Activated CD4-positive, alpha-beta memory T cell treated with anti-CD3 and anti-CD28 coated beads for 36 hours (primary cell): ENCODE data around the gene MRPS25. TPM values are rescaled to one million over a fixed set of nuclear protein-coding genes. Genes with fewer than 3 reads are reported as not detected.

ENCODE experiments used
- CTCF ChIA-PET: fragments of 350-600 bp; sonication (Branson Sonifier 250); formaldehyde crosslinking; loops from one replicate; lab custom pipeline; 2021; ENCODE audit warnings: antibody characterized with exemption, inconsistent platforms; lab: Charles Lee
- POLR2A ChIA-PET: fragments of 350-600 bp; sonication (Branson Sonifier 250); formaldehyde crosslinking; loops from one replicate; lab custom pipeline; 2021; ENCODE audit warnings: antibody characterized with exemption; lab: Charles Lee
- DNase-seq: peaks from one replicate; pipeline ENCODE4 v3.0.0-alpha.2; 2020
- H3K27ac Mint-ChIP-seq: one replicate; pipeline ENCODE4 v1.8.0; 2021; ENCODE audit warnings: mixed read lengths
- H3K27me3 Mint-ChIP-seq: one replicate; pipeline ENCODE4 v1.8.0; 2021; ENCODE audit warnings: mixed read lengths
- H3K36me3 Mint-ChIP-seq: one replicate; pipeline ENCODE4 v1.8.0; 2021; ENCODE audit warnings: mixed read lengths
- H3K4me1 Mint-ChIP-seq: one replicate; pipeline ENCODE4 v1.8.0; 2021; ENCODE audit warnings: low read depth, mixed read lengths
- H3K4me3 Mint-ChIP-seq: one replicate; pipeline ENCODE4 v1.8.0; 2021; ENCODE audit warnings: mild to moderate bottlenecking, mixed read lengths
- H3K9me3 Mint-ChIP-seq: one replicate; pipeline ENCODE4 v1.8.0; 2021; ENCODE audit warnings: mixed read lengths
- intact Hi-C: fragments of 100-400 bp; cut with micrococcal nuclease; formaldehyde crosslinking; loops from one replicate; pipeline ENCODE4 v1.15.1; 2023
- total RNA-seq, 2 experiments: library from RNA; stranded (reverse); gene quantifications; one replicate each; pipeline ENCODE4 v1.2.3, GENCODE V29; 2021

Gene MRPS25
- total RNA-seq, 2 experiments from 2014 or later: 53.8 to 58.5 TPM

DNA sequence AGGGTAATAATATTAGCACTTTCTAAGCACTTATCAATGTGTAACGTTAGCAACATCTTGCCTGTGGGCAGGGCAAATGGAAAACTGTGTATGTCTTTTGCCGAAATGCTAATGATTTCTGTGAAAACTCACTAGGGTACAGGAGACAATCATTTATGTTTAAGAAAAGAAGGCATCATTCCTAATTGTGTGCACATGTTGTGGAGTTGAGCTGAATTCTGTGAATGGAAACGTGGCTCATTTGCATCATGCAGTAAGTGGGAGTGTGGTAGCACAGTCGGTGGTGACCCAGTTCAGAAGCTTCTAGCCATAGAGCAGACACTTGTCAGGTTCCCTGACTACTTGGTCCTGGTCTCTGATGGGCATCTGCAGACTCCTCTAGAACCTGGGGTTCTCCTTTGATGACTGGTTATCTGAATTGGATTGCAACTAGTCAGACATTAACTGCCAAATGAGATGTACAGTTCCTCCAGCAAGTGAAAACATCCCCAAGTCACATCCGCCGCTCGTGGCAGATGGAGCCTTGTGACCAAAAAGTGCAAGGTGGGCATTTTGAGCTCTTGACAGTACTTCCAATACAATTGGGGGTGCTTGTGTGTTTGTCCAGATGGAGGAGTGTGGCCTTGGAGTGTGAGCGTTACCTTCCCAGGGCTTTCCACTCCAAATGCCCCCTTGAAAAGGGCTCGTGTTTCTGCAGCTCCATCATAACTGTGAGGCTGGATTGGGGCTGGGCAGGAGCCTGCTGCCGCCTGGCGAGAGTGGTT lies 21.5 kb downstream of the MRPS25 start:
- H3K4me3 Mint-ChIP-seq: no peak overlapping the region
- H3K4me1 Mint-ChIP-seq: peaks cover 33% of the 10 kb centered on the region
- POLR2A ChIA-PET: no interaction called here
- DNase-seq: no peak
- H3K27ac Mint-ChIP-seq: peak overlapping the region; percentile 15
- intact Hi-C loops: loop anchor here (5.0 kb wide), 1 partner anchor 56 kb away; no protein-coding TSS in a partner anchor
- H3K27me3 Mint-ChIP-seq: no peaks in the 10 kb centered on the region
- CTCF ChIA-PET: no interaction called here
- peaks cover 46% of the 10 kb centered on the region for H3K36me3 Mint-ChIP-seq
- H3K9me3 Mint-ChIP-seq: no peaks in the 10 kb centered on the region

DNA sequence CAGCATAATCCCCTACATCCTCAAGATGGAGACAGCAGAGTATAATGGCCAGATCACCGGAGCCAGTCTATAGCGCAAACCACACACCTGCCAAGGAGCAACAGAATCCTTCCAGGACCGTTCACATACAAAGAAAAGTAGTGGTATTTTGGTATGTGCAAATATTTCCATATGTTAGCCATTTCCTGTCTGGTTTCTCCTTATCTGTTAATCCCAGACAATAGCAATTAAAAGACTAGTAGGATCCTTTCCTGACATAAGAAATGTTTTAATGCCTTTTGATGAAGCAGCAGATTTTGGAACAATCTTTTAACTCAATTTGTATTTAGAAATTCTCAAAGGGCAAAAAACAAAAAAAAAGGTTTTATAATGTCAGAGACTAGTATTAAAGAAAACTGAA lies 22.2 kb downstream of the MRPS25 start:
- H3K27ac Mint-ChIP-seq: peak overlapping the region; percentile 35
- no peak for DNase-seq
- intact Hi-C loops: loop anchor here (5.0 kb wide), 1 partner anchor 56 kb away; no protein-coding TSS in a partner anchor
- no peaks in the 10 kb centered on the region for H3K27me3 Mint-ChIP-seq
- peaks cover 33% of the 10 kb centered on the region for H3K4me1 Mint-ChIP-seq
- H3K4me3 Mint-ChIP-seq: no peak overlapping the region
- ChIA-PET CTCF (no interaction called here), POLR2A (no interaction called here)
- peaks cover 49% of the 10 kb centered on the region for H3K36me3 Mint-ChIP-seq
- H3K9me3 Mint-ChIP-seq: no peaks in the 10 kb centered on the region

DNA sequence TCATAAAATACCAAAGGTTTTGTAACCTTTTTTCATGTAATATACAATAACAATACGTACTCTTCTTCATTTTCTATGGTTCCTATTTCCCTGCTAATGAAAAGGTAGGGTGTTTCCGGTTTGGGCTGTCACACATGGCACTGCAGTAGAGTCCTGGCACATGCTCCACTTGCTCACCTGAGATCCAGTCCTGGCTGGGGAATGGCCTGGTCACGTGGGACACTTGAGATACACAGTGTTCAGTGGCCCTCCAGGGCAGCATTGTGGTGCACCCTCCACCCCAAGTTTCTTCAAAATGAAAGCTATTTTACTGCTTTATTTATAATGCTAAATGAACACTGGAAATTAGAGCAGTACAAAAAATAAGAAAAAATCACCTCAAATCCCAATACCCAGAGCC lies 23.2 kb downstream of the MRPS25 start:
- Mint-ChIP-seq H3K27me3 (no peaks in the 10 kb centered on the region), H3K9me3 (no peaks in the 10 kb centered on the region), H3K36me3 (peaks cover 51% of the 10 kb centered on the region), H3K27ac (no peak overlapping the region), H3K4me1 (peaks cover 33% of the 10 kb centered on the region), H3K4me3 (no peak overlapping the region)
- ChIA-PET CTCF (no interaction called here), POLR2A (no interaction called here)
- intact Hi-C loops: loop anchor here (5.0 kb wide), 1 partner anchor 55 kb away; no protein-coding TSS in a partner anchor
- no peak for DNase-seq

DNA sequence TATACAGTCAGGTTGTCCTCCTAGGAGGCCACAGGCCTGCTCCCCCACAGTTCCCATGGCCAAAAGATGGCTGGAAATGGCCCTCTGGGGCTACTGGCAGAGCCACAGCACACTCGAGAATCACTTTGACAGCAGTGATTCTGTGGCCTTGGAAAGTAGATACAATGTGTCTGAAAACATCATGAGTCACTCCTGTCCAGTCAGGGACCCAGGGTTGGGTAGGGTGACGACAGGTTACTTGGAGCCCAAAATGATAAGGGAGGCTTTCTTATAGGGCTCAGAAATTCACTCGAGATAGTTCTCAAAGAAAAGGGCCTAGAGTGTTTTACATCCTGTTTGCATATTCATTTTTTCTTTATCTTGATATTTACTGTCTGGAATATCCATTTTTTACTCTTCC lies 24.3 kb downstream of the MRPS25 start:
- Mint-ChIP-seq H3K36me3 (peaks cover 44% of the 10 kb centered on the region), H3K4me3 (no peak overlapping the region)

DNA sequence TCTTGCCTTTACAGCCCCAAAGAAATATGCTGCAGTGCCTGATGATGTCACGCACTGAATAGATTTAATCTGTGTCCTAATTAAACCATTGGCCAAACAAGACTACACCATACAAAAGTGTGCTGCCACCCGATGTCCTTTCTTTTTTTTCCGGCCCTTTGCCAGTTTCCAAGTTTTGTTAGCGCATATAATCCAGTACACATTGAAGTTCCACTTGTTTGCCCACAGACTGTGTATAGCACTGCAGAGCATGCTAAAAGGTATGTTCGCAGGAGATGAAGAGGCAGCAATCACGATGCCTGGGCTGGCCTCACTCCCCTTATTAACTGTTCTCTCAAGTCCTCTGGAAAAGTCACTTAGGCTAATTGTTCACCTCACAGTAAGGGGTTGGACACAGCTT lies 26.8 kb downstream of the MRPS25 start:
- H3K27me3 Mint-ChIP-seq: no peaks in the 10 kb centered on the region
- ChIA-PET POLR2A (no interaction called here), CTCF (no interaction called here)
- no peak for DNase-seq
- intact Hi-C loops: no loop called here
- no peak overlapping the region for H3K4me3 Mint-ChIP-seq
- no peaks in the 10 kb centered on the region for H3K9me3 Mint-ChIP-seq
- no peak overlapping the region for H3K27ac Mint-ChIP-seq
- peaks cover 9% of the 10 kb centered on the region for H3K4me1 Mint-ChIP-seq
- peaks cover 35% of the 10 kb centered on the region for H3K36me3 Mint-ChIP-seq

More for the DNA sequence above, 24.3 kb downstream of the MRPS25 start:
- H3K9me3 Mint-ChIP-seq: no peaks in the 10 kb centered on the region
- peaks cover 31% of the 10 kb centered on the region for H3K4me1 Mint-ChIP-seq
- ChIA-PET POLR2A (no interaction called here), CTCF (no interaction called here)
- no peaks in the 10 kb centered on the region for H3K27me3 Mint-ChIP-seq
- peak overlapping the region; percentile 45 for H3K27ac Mint-ChIP-seq
- DNase-seq: no peak
- intact Hi-C loops: loop anchor here (5.0 kb wide), 1 partner anchor 54 kb away; no protein-coding TSS in a partner anchor

DNA sequence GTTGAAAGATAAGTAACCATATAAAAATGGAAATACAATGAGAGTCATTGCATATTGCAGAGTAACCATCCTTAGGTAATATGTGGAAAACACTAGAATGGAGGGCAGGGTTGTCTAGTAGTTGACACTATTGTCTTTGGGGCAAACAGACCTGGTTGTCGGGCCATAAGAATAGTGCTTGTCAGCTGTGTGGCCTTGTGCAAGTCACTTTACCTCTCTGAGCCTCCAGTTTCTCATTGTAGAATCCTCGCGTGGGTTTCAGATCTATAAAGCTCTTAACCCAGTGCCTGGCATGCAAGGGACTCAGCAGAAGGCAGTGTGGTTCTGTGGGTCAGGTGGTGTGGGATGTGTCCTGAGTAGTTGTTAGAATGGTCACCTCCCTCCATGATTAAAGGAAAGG lies 32.0 kb downstream of the MRPS25 start:
- no peaks in the 10 kb centered on the region for H3K9me3 Mint-ChIP-seq
- no peaks in the 10 kb centered on the region for H3K4me1 Mint-ChIP-seq
- CTCF ChIA-PET: no interaction called here
- peak overlapping the region; percentile 54 for H3K27ac Mint-ChIP-seq
- POLR2A ChIA-PET: no interaction called here
- no peak overlapping the region for H3K4me3 Mint-ChIP-seq
- peaks cover 42% of the 10 kb centered on the region for H3K36me3 Mint-ChIP-seq
- H3K27me3 Mint-ChIP-seq: no peaks in the 10 kb centered on the region
- intact Hi-C loops: no loop called here
- DNase-seq: no peak

DNA sequence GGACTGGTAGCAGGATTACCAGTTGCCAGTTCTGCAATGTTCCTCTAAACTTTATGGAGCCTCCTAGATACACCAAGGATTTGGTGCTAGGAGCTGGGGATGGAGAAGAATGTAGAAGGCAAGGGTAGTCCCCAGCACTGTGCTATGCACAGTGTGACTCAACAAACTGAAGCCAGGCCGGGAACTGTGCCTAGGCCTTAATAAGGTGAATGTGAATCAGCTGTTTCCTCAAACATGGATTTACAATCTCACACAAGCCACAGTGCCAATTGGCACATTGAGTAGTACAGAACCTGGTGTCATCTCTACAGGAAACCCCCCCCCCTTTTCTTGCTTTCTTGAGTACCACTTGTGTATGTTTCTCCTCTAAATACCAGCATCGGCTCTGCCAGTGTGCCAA lies 32.5 kb downstream of the MRPS25 start:
- Mint-ChIP-seq H3K9me3 (no peaks in the 10 kb centered on the region), H3K27me3 (no peaks in the 10 kb centered on the region), H3K36me3 (peaks cover 40% of the 10 kb centered on the region), H3K27ac (peak overlapping the region; percentile 54), H3K4me1 (no peaks in the 10 kb centered on the region), H3K4me3 (no peak overlapping the region)
- intact Hi-C loops: no loop called here
- ChIA-PET POLR2A (no interaction called here), CTCF (no interaction called here)
- no peak for DNase-seq

DNA sequence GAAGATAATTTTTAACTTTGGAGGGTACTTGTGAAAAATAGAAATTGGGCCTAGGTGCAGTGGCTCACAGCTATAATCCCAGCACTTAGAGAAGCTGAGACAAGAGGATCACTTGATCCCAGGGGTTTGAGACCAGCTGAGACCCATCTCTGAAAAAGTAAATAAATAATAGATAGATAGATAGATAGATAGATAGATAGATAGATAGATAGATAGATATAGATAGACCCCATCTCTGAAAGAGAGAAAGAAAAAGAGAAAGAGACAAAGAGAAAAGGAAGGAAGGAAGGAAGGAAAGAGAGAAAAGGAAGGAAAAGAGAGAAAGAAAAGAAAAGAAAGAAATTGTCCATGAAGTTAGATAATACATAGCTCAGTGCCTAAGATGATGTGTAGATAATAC lies 35.5 kb downstream of the MRPS25 start:
- Mint-ChIP-seq H3K36me3 (peaks cover 43% of the 10 kb centered on the region), H3K9me3 (no peaks in the 10 kb centered on the region), H3K27ac (no peak overlapping the region), H3K27me3 (no peaks in the 10 kb centered on the region), H3K4me3 (no peak overlapping the region), H3K4me1 (no peaks in the 10 kb centered on the region)
- intact Hi-C loops: no loop called here
- no peak for DNase-seq
- CTCF ChIA-PET: interaction anchor here (0.6 to 1.8 kb wide), 4 partner anchors 22 to 255 kb away, joined by 3 to 8 read pairs (median 4); no protein-coding TSS in a partner anchor
- POLR2A ChIA-PET: no interaction called here

DNA sequence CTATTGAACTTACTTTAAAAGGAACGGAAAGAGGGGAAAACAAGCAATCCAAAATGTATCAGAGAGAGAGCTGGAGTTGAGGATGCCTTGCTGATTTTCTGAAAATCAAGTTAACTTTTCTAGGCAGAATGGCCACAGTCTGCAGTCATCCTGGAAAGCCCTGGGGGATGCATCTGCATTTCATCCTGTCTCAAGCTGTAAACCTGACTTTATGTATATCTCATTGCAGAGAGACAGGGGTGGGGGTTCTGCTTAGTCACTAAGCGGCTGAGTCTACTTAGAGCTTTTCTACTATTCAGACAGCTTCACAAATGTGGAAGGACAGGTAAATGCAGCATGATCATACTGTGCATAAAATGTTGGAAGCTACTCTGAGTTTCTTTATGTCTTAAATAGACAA lies 41.4 kb downstream of the MRPS25 start:
- intact Hi-C loops: no loop called here

DNA sequence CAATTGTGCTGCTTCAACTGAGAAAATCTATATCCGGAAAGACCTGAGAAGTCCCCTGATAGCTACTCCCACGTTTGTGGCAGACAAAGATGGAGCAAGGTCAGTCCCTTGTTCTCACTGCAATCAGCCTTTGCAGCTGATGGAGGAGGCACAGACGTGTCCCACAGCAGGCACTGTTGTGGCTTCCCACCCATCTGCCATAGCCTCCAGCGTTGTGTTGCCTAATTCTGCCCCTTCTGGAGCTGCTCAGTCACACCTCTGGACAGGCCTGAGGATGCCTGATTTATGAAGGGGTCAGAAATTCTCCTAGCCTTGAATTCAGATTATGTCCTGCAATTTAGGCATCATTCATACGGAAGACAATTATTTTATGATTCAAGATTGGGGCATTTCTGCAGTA lies 41.9 kb downstream of the MRPS25 start:
- POLR2A ChIA-PET: no interaction called here
- Mint-ChIP-seq H3K36me3 (peaks cover 41% of the 10 kb centered on the region), H3K27ac (no peak overlapping the region), H3K27me3 (no peaks in the 10 kb centered on the region), H3K4me1 (no peaks in the 10 kb centered on the region), H3K4me3 (no peak overlapping the region), H3K9me3 (no peaks in the 10 kb centered on the region)
- DNase-seq: no peak
- CTCF ChIA-PET: interaction anchor here (0.9 kb wide), 1 partner anchor 97 kb away, joined by 3 read pairs; no protein-coding TSS in a partner anchor
- intact Hi-C loops: no loop called here

More for the DNA sequence above, 41.4 kb downstream of the MRPS25 start:
- DNase-seq: no peak
- H3K4me1 Mint-ChIP-seq: no peaks in the 10 kb centered on the region
- no peak overlapping the region for H3K27ac Mint-ChIP-seq
- CTCF ChIA-PET: no interaction called here
- H3K9me3 Mint-ChIP-seq: no peaks in the 10 kb centered on the region
- POLR2A ChIA-PET: no interaction called here
- H3K4me3 Mint-ChIP-seq: no peak overlapping the region
- H3K27me3 Mint-ChIP-seq: no peaks in the 10 kb centered on the region
- H3K36me3 Mint-ChIP-seq: peaks cover 43% of the 10 kb centered on the region

DNA sequence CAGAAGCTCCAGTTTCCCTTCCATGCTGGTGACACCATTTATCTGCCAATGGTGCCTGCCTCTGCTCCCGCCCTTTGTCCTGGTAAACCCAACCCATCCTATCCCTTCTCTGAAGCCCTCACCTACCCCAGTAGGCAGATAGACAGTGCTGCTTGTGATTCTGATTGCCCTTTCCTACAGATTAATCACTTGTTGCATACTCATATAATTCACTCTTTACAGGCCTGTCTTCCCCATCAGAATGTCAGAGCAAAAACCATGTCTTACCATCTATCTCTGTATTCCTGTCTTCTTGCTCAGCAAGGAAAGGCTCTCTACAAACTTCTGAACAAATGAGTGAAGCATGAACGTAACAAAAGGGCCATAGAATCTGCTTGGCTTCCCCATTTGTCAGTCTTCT lies 47.9 kb downstream of the MRPS25 start:
- CTCF ChIA-PET: interaction anchor here (0.7 kb wide), 1 partner anchor 508 kb away, joined by 3 read pairs; no protein-coding TSS in a partner anchor
- intact Hi-C loops: no loop called here
- Mint-ChIP-seq H3K27me3 (no peaks in the 10 kb centered on the region), H3K36me3 (peaks cover 53% of the 10 kb centered on the region), H3K4me1 (no peaks in the 10 kb centered on the region), H3K4me3 (no peak overlapping the region), H3K9me3 (no peaks in the 10 kb centered on the region), H3K27ac (no peak overlapping the region)
- POLR2A ChIA-PET: no interaction called here
- DNase-seq: no peak

DNA sequence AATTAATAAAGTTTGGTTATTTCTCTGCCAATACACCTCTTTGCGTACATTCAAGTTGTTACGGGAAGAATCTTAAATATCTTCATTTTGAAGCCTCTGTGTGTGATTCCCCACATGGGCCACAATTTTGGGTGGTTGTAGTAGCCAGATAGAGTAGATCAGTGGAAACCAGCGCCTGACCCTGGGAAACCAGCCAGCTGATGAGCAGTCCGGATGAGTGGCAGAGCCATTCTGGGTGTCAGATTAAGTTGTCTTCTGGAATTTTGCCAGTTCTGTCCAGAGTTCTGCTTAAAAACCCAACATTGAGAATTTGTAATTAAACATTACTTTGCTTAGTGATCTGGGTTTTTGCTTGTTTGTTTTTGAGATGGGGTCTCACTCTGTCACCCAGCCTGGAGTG lies 49.7 kb downstream of the MRPS25 start:
- peaks cover 3% of the 10 kb centered on the region for H3K4me1 Mint-ChIP-seq
- CTCF ChIA-PET: no interaction called here

More for the DNA sequence above, 49.7 kb downstream of the MRPS25 start:
- DNase-seq: no peak
- Mint-ChIP-seq H3K27ac (no peak overlapping the region), H3K4me3 (no peak overlapping the region), H3K9me3 (no peaks in the 10 kb centered on the region), H3K36me3 (peaks cover 50% of the 10 kb centered on the region), H3K27me3 (no peaks in the 10 kb centered on the region)
- POLR2A ChIA-PET: no interaction called here
- intact Hi-C loops: no loop called here
